ENCODE measurements around the gene ZBTB40.

ZBTB40 gene

GRCh38 chr1:22557341-22557950 lies 105.8 kb downstream of the ZBTB40 start:
- TF ChIP-seq TAF1 (IDR thresholded peaks at IDR 0.05; ENCODE audit: borderline replicate concordance, insufficient read depth, low read length) (no peak), SIN3A (IDR thresholded peaks at IDR 0.05; ENCODE audit: borderline replicate concordance, insufficient read depth, low read length) (no peak), POLR2AphosphoS5 (IDR thresholded peaks at IDR 0.05; ENCODE audit: low read depth, low read length) (no peak), REST (IDR thresholded peaks at IDR 0.05; ENCODE audit: insufficient read depth in 1 of 2, low read depth in 2 of 2, low read length in 2 of 2) (no peak), FOXP2 (optimal IDR thresholded peaks at IDR 0.05; ENCODE audit: borderline replicate concordance, extremely low read depth, extremely low read length, insufficient read depth) (no peak)

- no peak for TF ChIP-seq REST (IDR thresholded peaks at IDR 0.05; ENCODE audit: insufficient read depth in 1 of 2, low read depth in 2 of 2, low read length in 2 of 2)
- TF ChIP-seq POLR2AphosphoS5 (IDR thresholded peaks at IDR 0.05; ENCODE audit: low read depth, low read length) = no peak
- TF ChIP-seq FOXP2 (optimal IDR thresholded peaks at IDR 0.05; ENCODE audit: borderline replicate concordance, extremely low read depth, extremely low read length, insufficient read depth) = no peak
Observed at GRCh38 chr1:22562584-22563583, 111.2 kb downstream of the ZBTB40 start, which contains the start of gene EPHA8. Gene EPHA8, plus strand, starts transcription at chr1:22563489. Its CDS starts 147 bp downstream, at chr1:22563636.

GRCh38 chr1:22563671-22564602 lies 112.3 kb downstream of the ZBTB40 start:
- TF ChIP-seq FOXP2 (optimal IDR thresholded peaks at IDR 0.05; ENCODE audit: borderline replicate concordance, extremely low read depth, extremely low read length, insufficient read depth) = no peak
- TF ChIP-seq TAF1 (IDR thresholded peaks at IDR 0.05; ENCODE audit: borderline replicate concordance, insufficient read depth, low read length) = no peak

- TF ChIP-seq FOXP2 (optimal IDR thresholded peaks at IDR 0.05; ENCODE audit: borderline replicate concordance, extremely low read depth, extremely low read length, insufficient read depth) (no peak), SIN3A (IDR thresholded peaks at IDR 0.05; ENCODE audit: borderline replicate concordance, insufficient read depth, low read length) (no peak), POLR2AphosphoS5 (IDR thresholded peaks at IDR 0.05; ENCODE audit: low read depth, low read length) (no peak), REST (IDR thresholded peaks at IDR 0.05; ENCODE audit: insufficient read depth in 1 of 2, low read depth in 2 of 2, low read length in 2 of 2) (no peak), TAF1 (IDR thresholded peaks at IDR 0.05; ENCODE audit: borderline replicate concordance, insufficient read depth, low read length) (no peak)
Observed at GRCh38 chr1:22566161-22566560, 114.5 kb downstream of the ZBTB40 start.

- no peak for TF ChIP-seq SIN3A (IDR thresholded peaks at IDR 0.05; ENCODE audit: borderline replicate concordance, insufficient read depth, low read length)
- no peak for TF ChIP-seq FOXP2 (optimal IDR thresholded peaks at IDR 0.05; ENCODE audit: borderline replicate concordance, extremely low read depth, extremely low read length, insufficient read depth)
- TF ChIP-seq POLR2AphosphoS5 (IDR thresholded peaks at IDR 0.05; ENCODE audit: low read depth, low read length) = no peak
- TF ChIP-seq TAF1 (IDR thresholded peaks at IDR 0.05; ENCODE audit: borderline replicate concordance, insufficient read depth, low read length) = no peak
- no peak for TF ChIP-seq REST (IDR thresholded peaks at IDR 0.05; ENCODE audit: insufficient read depth in 1 of 2, low read depth in 2 of 2, low read length in 2 of 2)
Observed at GRCh38 chr1:22567197-22567596, 115.5 kb downstream of the ZBTB40 start.

Data from PFSK-1 (cell line).